GM23248 (cell line): ENCODE measurements around the gene QKI. TPM values are rescaled to one million over a fixed set of nuclear protein-coding genes. Genes with fewer than 3 reads are reported as not detected.
"Not testable (repeated sequence)": the region's sequence is repeated elsewhere in the genome, so short reads cannot be mapped to it uniquely, and the experiment has no call there.

Experiments
- DNase-seq: peaks from one replicate; pipeline ENCODE4 v3.0.0-alpha.2; 2015
- H2AFZ ChIP-seq: fragments of 200-600 bp; sonication (generic); 2 replicates; pipeline ENCODE4 v1.6.1; 2016; ENCODE audit warnings: antibody characterized with exemption
- H3F3A ChIP-seq: fragments of 200-600 bp; sonication (generic); 2 replicates; pipeline ENCODE4 v1.6.1; 2016; ENCODE audit warnings: mild to moderate bottlenecking, antibody characterized with exemption, mixed run types; ENCODE audit not compliant: insufficient read depth
- H3K27ac ChIP-seq: fragments of 200-600 bp; sonication (generic); 2 replicates; pipeline ENCODE4 v1.5.1; 2016; ENCODE audit warnings: mild to moderate bottlenecking
- H3K27me3 ChIP-seq: fragments of 200-600 bp; sonication (generic); replicated peaks from 2 replicates; pipeline ENCODE4 v1.6.1; 2016; ENCODE audit warnings: mild to moderate bottlenecking; ENCODE audit not compliant: insufficient read depth
- H3K36me3 ChIP-seq: fragments of 200-600 bp; sonication (generic); 2 replicates; pipeline ENCODE4 v1.6.1; 2016; ENCODE audit warnings: low read depth, mild to moderate bottlenecking
- H3K4me1 ChIP-seq: fragments of 200-600 bp; sonication (generic); 2 replicates; pipeline ENCODE4 v1.6.1; 2016; ENCODE audit warnings: mild to moderate bottlenecking; ENCODE audit not compliant: insufficient read depth
- H3K4me2 ChIP-seq: fragments of 200-600 bp; sonication (generic); one replicate; pipeline ENCODE4 v1.6.1; 2016; ENCODE audit warnings: mild to moderate bottlenecking; ENCODE audit not compliant: unreplicated experiment
- H3K4me3 ChIP-seq: fragments of 200-600 bp; sonication (generic); 2 replicates; pipeline ENCODE4 v1.5.1; 2016; ENCODE audit warnings: mild to moderate bottlenecking
- H3K79me2 ChIP-seq: fragments of 200-600 bp; sonication (generic); 2 replicates; pipeline ENCODE4 v1.6.1; 2016; ENCODE audit warnings: mild to moderate bottlenecking; ENCODE audit not compliant: insufficient read depth
- H3K9ac ChIP-seq: fragments of 200-600 bp; sonication (generic); 2 replicates; pipeline ENCODE4 v1.6.1; 2016; ENCODE audit warnings: mild to moderate bottlenecking
- H3K9me2 ChIP-seq: fragments of 200-600 bp; sonication (generic); 2 replicates; pipeline ENCODE4 v1.6.1; 2016; ENCODE audit warnings: mixed run types, mild to moderate bottlenecking, moderate library complexity; ENCODE audit not compliant: insufficient read depth
- H3K9me3 ChIP-seq: fragments of 200-600 bp; sonication (generic); one replicate; pipeline ENCODE4 v1.6.1; 2017; ENCODE audit warnings: low read depth
- H4K20me1 ChIP-seq: fragments of 200-600 bp; sonication (generic); 2 replicates; pipeline ENCODE4 v1.6.0; 2016; ENCODE audit not compliant: insufficient read depth
- EZH2 ChIP-seq: fragments of 200-600 bp; sonication (generic); IDR thresholded peaks from 2 replicates; pipeline ENCODE4 v1.6.1; 2018; ENCODE audit warnings: antibody characterized with exemption, mild to moderate bottlenecking; ENCODE audit not compliant: insufficient read depth, poor library complexity, severe bottlenecking
- EZH2phosphoT487 ChIP-seq: fragments of 200-600 bp; sonication (generic); IDR thresholded peaks from 2 replicates; pipeline ENCODE4 v1.6.1; 2018; ENCODE audit warnings: antibody characterized with exemption, moderate library complexity, mild to moderate bottlenecking, low read depth; ENCODE audit not compliant: insufficient read depth
- WGBS, 2 experiments: methylation state at CpG; one replicate each; pipeline ENCODE4 v1.1.6; 2015 to 2017; ENCODE audit warnings: low lambda C conversion rate in 2 of 2, low coverage in 1 of 2; ENCODE audit errors: missing lambda C conversion rate in 2 of 2; 5-methylcytosine and 5-hydroxymethylcytosine counted together
- in situ Hi-C: fragments of 300-500 bp; cut with MboI; formaldehyde crosslinking; loops from 2 replicates; pipeline ENCODE4 v1.15.0; 2020
- polyA plus RNA-seq: library from polyadenylated mRNA; unstranded; fragments of >200 nt; fragmentation: Nextera tagmentation; extraction: Ambion mirVana; gene quantifications from 2 replicates; pipeline ENCODE4 v1.2.1, GENCODE V29; 2016
- total RNA-seq: library from RNA; depleted of rRNA; stranded (reverse); fragments of >200 nt; shearing (Covaris generic); gene quantifications from 2 replicates; pipeline ENCODE4 v1.2.3, GENCODE V29; 2014

Gene QKI
- total and polyA plus RNA-seq, 2 experiments from 2014 or later: 13.6 to 145 TPM

DNA sequence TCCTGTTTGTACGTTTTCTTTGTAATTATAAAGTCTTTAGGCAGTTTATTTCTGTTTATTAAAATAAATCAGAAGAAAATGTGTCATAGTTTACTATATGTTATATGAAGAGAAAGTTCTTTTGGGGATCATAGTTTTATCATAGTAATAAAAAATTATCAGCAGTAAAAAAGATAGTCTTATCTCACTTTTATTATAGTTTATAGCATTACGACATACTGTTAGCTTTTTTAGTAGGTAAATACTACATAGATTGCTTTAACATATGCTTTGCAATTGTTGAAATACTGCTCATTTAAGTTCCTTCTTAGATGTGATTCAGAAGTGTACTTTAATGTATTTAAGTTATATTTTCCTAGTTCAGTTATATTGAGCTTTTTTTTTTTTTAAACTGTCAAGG lies 13.9 kb downstream of the QKI start:
- Histone ChIP-seq H3K27ac (peak overlapping the region; percentile 23; the same call in 1 of the 2 replicates), H3K4me1 (peaks cover 54% of the 10 kb centered on the region), H3K9ac (peak overlapping the region; percentile 0), H2AFZ (no peak overlapping the region), H3K36me3 (no peaks in the 10 kb centered on the region), H3K79me2 (peaks cover 100% of the 10 kb centered on the region), H3K4me2 (peak overlapping the region; percentile 54), H3K9me2 (no peaks in the 10 kb centered on the region), H3F3A (no peaks in the 10 kb centered on the region; the same call in 1 of the 2 replicates), H3K4me3 (peak overlapping the region; percentile 34), H3K9me3 (no peaks in the 10 kb centered on the region), H3K27me3 (no peaks in the 10 kb centered on the region), H4K20me1 (peaks cover 36% of the 10 kb centered on the region; the same call in 1 of the 2 replicates)
- TF ChIP-seq EZH2 (no peak), EZH2phosphoT487 (no peak)
- in situ Hi-C loops: loop anchor here (25.0 kb wide), 1 partner anchor 1484 kb away; no protein-coding TSS in a partner anchor
- no peak for DNase-seq
- WGBS, 2 experiments: 35 to 38% methylated on average over 2 of the region's 2 CpGs

DNA sequence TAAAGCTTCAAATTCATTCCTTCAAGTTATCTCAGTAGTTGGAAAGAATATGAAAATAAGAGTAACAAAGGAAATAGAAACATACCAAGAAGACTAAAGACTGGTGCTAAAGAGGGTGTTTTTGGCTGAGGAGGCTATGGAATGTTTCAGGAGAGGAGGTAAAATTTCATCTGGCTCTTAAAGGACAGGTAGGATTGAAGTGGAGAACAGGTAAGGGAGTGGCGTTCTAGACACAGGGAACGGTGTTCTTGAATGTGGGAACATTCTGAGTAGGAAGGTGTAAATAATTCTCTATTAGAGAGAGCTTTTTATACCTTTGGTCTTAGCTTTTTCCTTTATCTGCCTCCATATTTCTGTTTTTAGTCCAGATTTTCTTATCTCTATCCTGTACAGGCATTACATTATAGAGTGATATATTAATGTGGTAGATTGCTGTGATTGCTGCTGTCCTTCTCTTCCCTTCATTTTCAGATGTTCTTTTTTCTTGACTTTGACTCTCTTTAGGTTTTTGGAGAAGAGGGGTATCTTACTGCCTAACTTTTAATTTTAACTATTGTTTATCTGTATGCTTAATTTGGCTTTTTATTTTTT lies 15.4 kb downstream of the QKI start:
- no peaks in the 10 kb centered on the region for H3K9me3 ChIP-seq
- no peaks in the 10 kb centered on the region for H3K9me2 ChIP-seq
- H3K36me3 ChIP-seq: no peaks in the 10 kb centered on the region
- H2AFZ ChIP-seq: no peak overlapping the region
- H3K27ac ChIP-seq: no peak overlapping the region
- no peak overlapping the region for H3K4me2 ChIP-seq
- no peak overlapping the region for H3K4me3 ChIP-seq
- in situ Hi-C loops: loop anchor here (10.0 to 25.0 kb wide), 2 partner anchors 525 to 1482 kb away; no protein-coding TSS in a partner anchor
- 77 to 80% methylated on average over 2 of the region's 2 CpGs for WGBS, 2 experiments
- no peak for DNase-seq
- H4K20me1 ChIP-seq: peaks cover 36% of the 10 kb centered on the region; the same call in 1 of the 2 replicates
- peaks cover 100% of the 10 kb centered on the region for H3K79me2 ChIP-seq
- no peak for TF ChIP-seq EZH2
- TF ChIP-seq EZH2phosphoT487: no peak
- peaks cover 43% of the 10 kb centered on the region for H3K4me1 ChIP-seq
- H3K27me3 ChIP-seq: no peaks in the 10 kb centered on the region
- H3K9ac ChIP-seq: no peak overlapping the region
- no peaks in the 10 kb centered on the region; the same call in 1 of the 2 replicates for H3F3A ChIP-seq

DNA sequence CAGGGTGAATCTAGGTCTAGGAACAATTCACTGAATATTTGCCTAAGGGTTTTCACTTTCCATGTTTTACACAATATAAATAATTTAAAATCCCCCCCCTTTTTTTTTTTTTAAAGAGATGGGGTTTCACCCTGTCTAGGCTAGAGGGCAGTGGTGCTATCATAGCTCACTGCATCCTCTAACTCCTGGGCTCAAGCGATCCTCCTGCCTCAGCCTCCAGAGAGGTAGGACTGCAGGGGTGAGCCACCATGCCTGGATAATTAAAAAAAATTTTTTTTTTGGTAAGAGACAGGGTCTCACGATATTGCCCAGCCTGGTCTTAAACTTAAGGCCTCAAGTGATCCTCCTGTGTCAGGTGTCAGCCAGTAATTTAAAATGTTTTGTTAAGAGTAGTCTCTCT lies 17.8 kb downstream of the QKI start:
- no peak overlapping the region for H3K4me3 ChIP-seq
- H3K27me3 ChIP-seq: no peaks in the 10 kb centered on the region
- H3K36me3 ChIP-seq: no peaks in the 10 kb centered on the region
- WGBS, 2 experiments: 95 to 96% methylated on average over 2 of the region's 2 CpGs
- peaks cover 48% of the 10 kb centered on the region for H3K4me1 ChIP-seq
- no peaks in the 10 kb centered on the region; the same call in 1 of the 2 replicates for H3F3A ChIP-seq
- H3K9me2 ChIP-seq: no peaks in the 10 kb centered on the region
- no peak overlapping the region for H3K27ac ChIP-seq
- peaks cover 43% of the 10 kb centered on the region; the same call in 1 of the 2 replicates for H4K20me1 ChIP-seq
- no peak overlapping the region for H3K9ac ChIP-seq
- in situ Hi-C loops: loop anchor here (10.0 to 25.0 kb wide), 2 partner anchors 523 to 1480 kb away; no protein-coding TSS in a partner anchor
- H3K4me2 ChIP-seq: no peak overlapping the region
- H3K79me2 ChIP-seq: peaks cover 100% of the 10 kb centered on the region
- DNase-seq: no peak
- H3K9me3 ChIP-seq: no peaks in the 10 kb centered on the region
- TF ChIP-seq EZH2phosphoT487 (no peak), EZH2 (no peak)
- no peak overlapping the region for H2AFZ ChIP-seq

DNA sequence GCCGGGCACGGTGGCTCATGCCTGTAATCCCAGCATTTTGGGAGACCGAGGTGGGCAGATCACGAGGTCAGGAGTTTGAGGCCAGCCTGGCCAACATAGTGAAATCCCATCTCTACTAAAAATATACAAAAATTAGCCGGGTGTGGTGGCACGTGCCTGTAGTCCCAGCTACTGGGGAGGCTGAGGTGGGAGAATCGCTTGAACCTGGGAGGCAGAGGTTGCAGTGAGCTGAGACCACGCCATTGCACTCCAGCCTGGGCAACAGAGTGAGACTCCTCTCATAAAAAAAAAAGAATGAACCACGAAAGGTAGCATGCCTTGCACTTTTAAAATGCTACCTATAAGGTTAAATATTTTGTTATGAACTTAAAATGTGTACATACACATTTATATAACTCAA lies 19.0 kb downstream of the QKI start:
- Histone ChIP-seq H3K79me2 (peaks cover 100% of the 10 kb centered on the region), H4K20me1 (peaks cover 47% of the 10 kb centered on the region; the same call in 1 of the 2 replicates), H3K4me1 (peaks cover 49% of the 10 kb centered on the region)
- H3K27me3 ChIP-seq, DNase-seq, H3F3A ChIP-seq, H3K9ac ChIP-seq, H3K9me2 ChIP-seq, H3K4me2 ChIP-seq, H3K4me3 ChIP-seq, H3K27ac ChIP-seq, H2AFZ ChIP-seq, H3K9me3 ChIP-seq, H3K36me3 ChIP-seq: not testable (repeated sequence)
- in situ Hi-C loops: loop anchor here (10.0 to 25.0 kb wide), 2 partner anchors 521 to 1479 kb away; no protein-coding TSS in a partner anchor
- 91% methylated on average over 9 of the region's 9 CpGs for WGBS, 2 experiments
